ENCODE results near the gene CDCA7L.

DNA sequence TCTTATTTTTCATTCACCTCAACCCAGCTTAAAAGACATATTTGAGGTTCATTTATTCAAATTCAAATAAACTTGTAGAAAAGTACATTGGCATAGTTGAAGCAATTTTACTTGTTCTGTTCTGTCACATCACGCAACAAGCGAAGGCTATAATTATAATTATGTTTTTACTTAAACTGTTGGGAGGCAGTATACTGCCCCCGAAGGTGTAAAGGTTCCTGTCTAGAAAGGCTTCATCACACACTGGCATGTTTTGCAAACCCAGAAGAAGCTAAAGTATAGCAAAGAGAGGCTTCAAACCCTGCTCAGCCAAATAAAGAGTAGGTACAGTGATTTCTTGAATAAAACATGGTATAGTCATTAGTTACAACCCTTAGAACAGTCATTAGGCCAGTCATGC lies 62.6 kb downstream of the CDCA7L start:
- TF ChIP-seq ZNF384 (IDR thresholded peaks at IDR 0.05) (no peak), ARNT (IDR thresholded peaks at IDR 0.05) (no peak), ELF4 (IDR thresholded peaks at IDR 0.05) (no peak), SP1 (IDR thresholded peaks at IDR 0.05) (no peak), FOXM1 (IDR thresholded peaks at IDR 0.05; ENCODE audit: borderline replicate concordance) (no peak), SUZ12 (IDR thresholded peaks at IDR 0.05) (no peak), TARDBP (IDR thresholded peaks at IDR 0.05) (no peak), L3MBTL2 (conservative IDR thresholded peaks at IDR 0.05) (no peak), BHLHE40 (IDR thresholded peaks at IDR 0.05; ENCODE audit: borderline replicate concordance) (no peak), FOXK2 (IDR thresholded peaks at IDR 0.05) (no peak)

All from HEK293T (cell line).